Immature natural killer cell (primary cell): ENCODE results near the gene ARHGEF19. TPM values are rescaled to one million over a fixed set of nuclear protein-coding genes. Genes with fewer than 3 reads are reported as not detected.
A peak's percentile ranks its signal among the peaks of the same experiment; 100 is the strongest.
"Not testable (repeated sequence)": the region's sequence is repeated elsewhere in the genome, so short reads cannot be mapped to it uniquely, and the experiment has no call there.

Experiments used
- DNase-seq, 3 donors: peaks; one replicate each; pipeline ENCODE4 v3.0.0; 2022; ENCODE audit warnings: mixed read lengths in 1 of 3
- H3K27ac Mint-ChIP-seq, 6 donors: one replicate each; pipeline ENCODE4 v1.8.0; 2020; ENCODE audit warnings: mixed read lengths in 6 of 6, mild to moderate bottlenecking in 5 of 6, inconsistent platforms in 4 of 6, moderate library complexity in 3 of 6
- H3K27me3 Mint-ChIP-seq, 3 donors: one replicate each; pipeline ENCODE4 v1.8.0; 2020 to 2021; ENCODE audit warnings: low read depth in 3 of 3, mild to moderate bottlenecking in 3 of 3, mixed read lengths in 3 of 3, moderate library complexity in 3 of 3, inconsistent platforms in 1 of 3
- H3K36me3 Mint-ChIP-seq, 3 donors: one replicate each; pipeline ENCODE4 v1.8.0; 2020; ENCODE audit warnings: mixed read lengths in 3 of 3, inconsistent platforms in 2 of 3, mild to moderate bottlenecking in 2 of 3
- H3K4me1 Mint-ChIP-seq, 2 donors: one replicate each; pipeline ENCODE4 v1.8.0; 2020; ENCODE audit warnings: inconsistent platforms in 2 of 2, mild to moderate bottlenecking in 2 of 2, mixed read lengths in 2 of 2, moderate library complexity in 1 of 2
- H3K4me3 Mint-ChIP-seq, 5 donors: one replicate each; pipeline ENCODE4 v1.8.0; 2020; ENCODE audit warnings: mild to moderate bottlenecking in 5 of 5, mixed read lengths in 5 of 5, inconsistent platforms in 3 of 5, moderate library complexity in 3 of 5
- H3K9me3 Mint-ChIP-seq, 6 donors: one replicate each; pipeline ENCODE4 v1.8.0; 2020; ENCODE audit warnings: mild to moderate bottlenecking in 6 of 6, mixed read lengths in 6 of 6, inconsistent platforms in 4 of 6, moderate library complexity in 3 of 6
- polyA plus RNA-seq, 3 donors: library from polyadenylated mRNA; unstranded; fragments of 300-500 nt; fragmentation: Illumina TruSeq; gene quantifications; one replicate each; pipeline ENCODE4 v1.2.3, GENCODE V29; 2021

The ARHGEF19 gene
- 10 to 100 TPM in 2 of 3 donors, 1 to 10 TPM in 1; 6.1 to 14.3 (median 14.0) TPM for polyA plus RNA-seq

DNA sequence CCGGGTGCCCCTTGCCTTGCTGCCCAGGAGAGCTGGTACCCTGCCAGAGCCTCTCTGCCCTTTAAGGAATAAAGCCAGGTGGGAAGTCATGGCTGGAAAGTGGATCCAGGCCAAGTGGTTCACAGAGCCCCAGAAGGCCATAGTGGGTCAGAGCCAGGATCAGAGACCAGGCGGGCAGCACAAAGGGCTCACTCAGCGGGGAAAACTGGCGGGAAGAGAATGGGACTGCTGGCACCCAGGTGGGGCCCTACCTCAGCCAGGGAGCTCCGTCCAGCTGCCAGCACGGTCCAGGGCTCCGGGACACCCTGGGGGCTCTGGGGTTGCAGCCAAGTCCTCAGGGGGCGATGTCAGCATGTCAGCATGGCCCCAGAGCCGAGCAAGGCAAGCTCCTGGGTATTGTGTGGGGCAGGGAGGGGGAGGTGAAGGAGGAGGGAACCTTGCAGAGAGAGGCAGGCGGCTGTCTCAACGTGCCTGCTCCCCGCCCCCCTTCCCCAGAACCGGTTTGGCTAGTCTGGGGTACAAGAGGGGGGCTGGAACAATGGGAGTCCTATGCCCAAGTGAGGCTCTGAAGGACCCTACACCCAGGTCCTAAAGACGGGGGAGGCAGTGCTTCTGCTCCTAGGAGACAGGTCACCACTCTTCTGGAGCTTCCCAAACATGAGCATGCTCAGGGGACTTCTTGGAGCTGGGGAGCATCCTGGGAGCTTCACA is at the start of gene ARHGEF19:
TSS of gene ARHGEF19 (minus strand) at position 402 of the 711 bp plus-strand sequence. CDS start 3,598 bp downstream, outside the sequence.
- Mint-ChIP-seq H3K27me3 (peaks cover 0 to 2% (median 0%) of the 10 kb centered on the region in 3 donors), H3K27ac (no peak within 1 kb of the TSS), H3K4me1 (peaks cover 17 to 19% of the 10 kb centered on the region in 2 donors), H3K4me3 (no peak within 1 kb of the TSS), H3K9me3 (no peaks in the 10 kb centered on the region), H3K36me3 (no peaks in the 10 kb centered on the region)
- no peak for DNase-seq

DNA sequence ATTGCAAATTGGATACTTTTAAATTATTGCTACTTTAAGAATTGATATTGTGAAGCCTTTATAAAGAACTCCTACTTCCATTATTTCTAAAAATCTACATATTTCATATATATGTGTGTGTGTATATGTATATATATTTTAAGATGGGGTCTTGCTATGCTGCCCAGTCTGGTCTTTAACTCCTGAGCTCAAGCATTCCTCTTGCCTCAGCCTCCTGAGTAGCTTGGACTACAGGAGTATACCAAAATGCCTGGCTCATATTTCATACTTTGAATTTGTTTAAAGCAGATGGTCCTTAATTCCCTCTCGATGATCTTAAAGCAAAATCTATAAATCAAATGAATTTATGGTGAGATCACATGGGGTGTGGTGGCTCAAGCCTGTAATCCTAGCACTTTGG is 49.6 kb upstream of the ARHGEF19 start:
- Mint-ChIP-seq H3K36me3 (peaks cover 0 to 1% (median 0%) of the 10 kb centered on the region in 3 donors), H3K27ac (no peak overlapping the region), H3K27me3 (no peaks in the 10 kb centered on the region), H3K9me3 (no peaks in the 10 kb centered on the region), H3K4me1 (peaks cover 8 to 14% of the 10 kb centered on the region in 2 donors), H3K4me3 (no peak overlapping the region)
- no peak for DNase-seq

DNA sequence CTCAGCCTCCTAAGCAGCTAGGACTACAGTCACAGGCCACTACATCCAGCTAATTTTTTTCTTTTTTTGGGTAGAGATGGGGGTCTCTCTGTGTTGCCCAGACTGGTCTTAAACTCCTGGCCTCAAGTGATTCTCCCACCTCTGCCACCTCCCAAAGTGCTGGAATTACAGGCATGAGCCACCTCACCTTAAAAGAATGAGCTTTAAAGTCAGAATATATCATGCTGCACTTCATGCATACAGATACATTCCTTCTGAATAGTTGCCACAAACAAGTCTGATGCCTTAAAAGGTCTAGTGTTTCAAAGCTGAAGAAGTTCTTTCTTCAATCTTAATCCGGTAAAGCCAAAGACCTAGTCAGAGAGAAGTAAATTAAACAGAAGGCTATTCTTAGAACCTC is 48.4 kb upstream of the ARHGEF19 start:
- Mint-ChIP-seq H3K36me3 (peaks cover 0 to 5% (median 0%) of the 10 kb centered on the region in 3 donors), H3K27me3 (no peaks in the 10 kb centered on the region), H3K9me3 (no peaks in the 10 kb centered on the region), H3K27ac (no peak overlapping the region), H3K4me3 (no peak overlapping the region), H3K4me1 (peaks cover 2 to 4% of the 10 kb centered on the region in 2 donors)
- DNase-seq, result no peak

DNA sequence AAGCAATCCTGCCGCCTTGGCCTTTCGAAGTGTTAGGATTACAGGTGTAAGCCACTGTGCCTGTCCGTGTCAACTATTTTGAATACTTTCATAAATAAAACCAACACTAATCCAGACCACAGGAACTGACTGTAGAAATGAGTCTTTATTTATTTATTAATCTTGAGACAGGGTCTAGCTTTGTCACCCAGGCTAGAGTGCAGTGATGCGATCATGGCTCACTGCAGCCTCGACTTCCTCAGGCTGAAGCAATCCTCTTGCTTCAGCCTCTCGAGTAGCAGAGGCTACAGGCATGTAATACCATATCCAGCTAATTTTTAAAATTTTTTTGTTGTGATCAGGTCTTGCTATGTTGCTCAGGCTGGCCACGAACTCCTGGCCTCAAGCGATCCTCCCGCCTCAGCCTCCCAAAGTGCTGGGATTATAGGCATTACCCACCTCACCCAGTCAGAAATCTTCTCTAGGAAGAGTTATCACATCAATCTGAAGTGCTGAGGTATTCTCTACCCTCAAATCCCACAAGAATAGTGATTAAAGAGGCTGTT is 46.2 kb upstream of the ARHGEF19 start:
- no peaks in the 10 kb centered on the region for H3K4me1 Mint-ChIP-seq
- peak overlapping the region in 1 of 6 donors; percentile 40 for H3K27ac Mint-ChIP-seq
- H3K27me3 Mint-ChIP-seq, result no peaks in the 10 kb centered on the region
- DNase-seq, result no peak
- no peaks in the 10 kb centered on the region for H3K9me3 Mint-ChIP-seq
- no peak overlapping the region for H3K4me3 Mint-ChIP-seq
- H3K36me3 Mint-ChIP-seq, result peaks cover 3 to 20% (median 5%) of the 10 kb centered on the region in 3 donors

DNA sequence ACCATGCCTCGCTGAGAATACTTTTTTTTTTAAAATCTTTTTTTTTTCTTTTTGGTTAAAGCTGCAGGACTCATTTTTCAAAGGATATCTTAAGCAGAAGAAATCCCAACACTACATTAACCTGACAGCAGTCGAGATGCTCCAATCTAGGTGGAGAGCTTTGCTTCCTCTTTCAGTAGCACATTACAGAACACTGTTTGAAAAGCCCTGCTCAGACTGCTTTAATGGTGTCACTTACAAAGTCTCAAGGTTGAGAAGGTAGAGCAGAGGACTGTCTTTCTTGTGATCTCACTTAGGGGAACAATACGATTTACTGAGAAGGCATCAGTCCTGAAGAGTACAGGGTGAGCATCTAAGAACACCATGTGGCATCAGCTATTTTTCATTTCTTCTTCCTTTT is 45.5 kb upstream of the ARHGEF19 start:
- H3K27me3 Mint-ChIP-seq, result no peaks in the 10 kb centered on the region
- H3K4me3 Mint-ChIP-seq, result no peak overlapping the region
- H3K9me3 Mint-ChIP-seq, result no peaks in the 10 kb centered on the region
- no peaks in the 10 kb centered on the region for H3K4me1 Mint-ChIP-seq
- peaks cover 3 to 20% (median 5%) of the 10 kb centered on the region in 3 donors for H3K36me3 Mint-ChIP-seq
- no peak for DNase-seq
- H3K27ac Mint-ChIP-seq, result no peak overlapping the region

DNA sequence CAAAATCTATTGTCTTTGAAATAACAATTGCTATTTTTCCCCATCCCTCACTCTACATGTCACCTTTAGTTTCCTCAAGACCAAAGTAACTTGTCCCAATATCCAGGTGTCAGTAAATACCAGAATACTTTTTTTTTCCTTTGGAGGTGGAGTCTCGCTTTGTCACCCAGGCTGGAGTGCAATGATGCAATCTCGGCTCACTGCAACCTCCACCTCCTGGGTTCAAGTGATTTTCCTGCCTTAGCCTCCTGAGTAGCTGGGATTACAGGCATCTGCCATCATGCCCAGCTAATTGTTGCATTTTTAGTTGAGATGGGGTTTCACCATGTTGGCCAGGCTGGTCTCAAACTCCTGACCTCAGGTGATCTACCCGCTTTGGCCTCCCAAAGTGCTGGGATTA is 45.1 kb upstream of the ARHGEF19 start:
- not testable (repeated sequence) for H3K4me1 Mint-ChIP-seq, DNase-seq, H3K27me3 Mint-ChIP-seq, H3K27ac Mint-ChIP-seq, H3K9me3 Mint-ChIP-seq, H3K4me3 Mint-ChIP-seq
- peaks cover 3 to 23% (median 5%) of the 10 kb centered on the region in 3 donors for H3K36me3 Mint-ChIP-seq

DNA sequence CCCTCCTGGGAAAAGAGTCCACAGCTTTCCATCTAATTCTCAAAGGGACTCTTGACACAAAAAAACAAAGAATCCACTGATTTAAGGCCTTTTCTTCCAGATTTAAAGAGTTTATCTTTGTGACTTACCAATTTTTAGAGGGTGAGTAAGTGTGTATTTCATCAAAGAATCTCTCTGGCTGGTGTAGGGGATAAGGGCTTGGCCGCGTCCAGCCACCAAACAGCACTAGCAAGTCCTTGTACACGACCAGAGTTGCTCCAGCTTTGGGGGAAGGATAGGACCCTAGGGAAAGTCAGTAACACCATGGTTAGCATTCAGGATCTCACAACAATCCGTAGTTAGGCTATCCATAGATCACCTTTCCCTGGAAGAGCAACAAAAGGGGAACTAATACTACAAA is 44.0 kb upstream of the ARHGEF19 start:
- Mint-ChIP-seq H3K27ac (peak overlapping the region in 2 of 6 donors; percentile 39 to 55), H3K36me3 (peaks cover 3 to 31% (median 8%) of the 10 kb centered on the region in 3 donors), H3K4me1 (no peaks in the 10 kb centered on the region), H3K27me3 (peaks cover 0 to 2% (median 0%) of the 10 kb centered on the region in 3 donors), H3K9me3 (no peaks in the 10 kb centered on the region), H3K4me3 (no peak overlapping the region)
- no peak for DNase-seq

DNA sequence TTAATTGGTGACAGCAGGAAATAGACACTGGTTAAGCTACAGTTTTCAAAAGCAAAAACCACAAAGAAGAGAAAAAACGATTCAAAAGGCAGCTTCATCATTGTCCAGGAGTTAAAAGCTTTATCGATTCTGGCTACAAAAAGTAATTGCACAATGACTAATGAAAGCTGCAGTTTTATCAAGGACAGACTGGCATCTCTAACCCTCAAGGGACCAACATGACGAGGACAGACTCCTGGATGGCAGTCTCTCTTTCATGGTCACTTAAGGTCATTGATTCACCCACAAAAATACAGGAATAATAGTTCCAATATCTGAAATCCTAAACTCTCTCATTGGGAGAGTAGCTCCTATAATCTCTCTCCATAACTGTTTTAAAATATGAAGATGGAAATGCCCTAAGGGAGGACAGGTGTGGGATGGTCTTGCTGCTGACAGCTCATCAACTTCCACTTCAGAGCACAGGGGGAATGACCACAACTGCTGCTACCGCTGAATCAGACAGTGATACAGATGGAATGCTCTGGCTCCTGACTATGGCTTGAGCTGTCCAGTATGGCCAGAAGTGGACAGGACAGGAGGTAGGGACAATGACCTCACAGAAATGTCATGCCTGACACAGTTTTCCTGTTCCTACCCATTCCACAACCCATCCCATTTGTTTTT is 41.9 kb upstream of the ARHGEF19 start:
- Mint-ChIP-seq H3K27me3 (peaks cover 0 to 3% (median 2%) of the 10 kb centered on the region in 3 donors), H3K9me3 (no peaks in the 10 kb centered on the region), H3K4me1 (peaks cover 6 to 7% of the 10 kb centered on the region in 2 donors), H3K27ac (peak overlapping the region in 2 of 6 donors; percentile 12 to 31), H3K36me3 (peaks cover 3 to 46% (median 8%) of the 10 kb centered on the region in 3 donors), H3K4me3 (no peak overlapping the region)
- no peak for DNase-seq

DNA sequence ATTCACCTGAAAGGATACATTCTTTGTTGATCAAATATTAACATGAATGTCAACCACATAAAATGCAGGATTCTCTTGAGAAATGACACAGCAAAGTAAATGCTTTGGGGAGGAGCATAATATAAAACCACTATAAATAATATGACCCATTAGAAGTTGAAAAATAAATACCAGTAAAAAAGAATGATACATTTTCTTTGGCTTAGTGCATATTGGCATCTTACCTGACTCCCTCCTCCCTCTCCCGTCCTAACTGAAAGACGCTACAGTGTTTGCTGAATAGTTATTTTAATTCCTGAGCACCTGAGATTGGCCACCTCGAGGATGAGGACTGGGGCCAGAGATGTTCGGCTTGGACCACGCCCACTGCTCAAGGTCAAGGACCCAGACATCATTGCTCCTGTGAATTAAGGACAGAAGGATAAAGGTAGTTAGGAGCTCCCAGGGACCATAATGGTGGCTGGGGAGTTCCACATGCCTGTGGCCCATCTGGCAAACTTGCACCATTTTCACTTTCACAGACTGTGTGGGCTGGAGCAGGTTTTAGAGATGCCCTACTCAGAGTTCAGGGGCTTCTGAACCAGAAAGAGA is 41.0 kb upstream of the ARHGEF19 start:
- Mint-ChIP-seq H3K9me3 (no peaks in the 10 kb centered on the region), H3K4me1 (peaks cover 14 to 16% of the 10 kb centered on the region in 2 donors), H3K4me3 (no peak overlapping the region), H3K27me3 (peaks cover 0 to 3% (median 2%) of the 10 kb centered on the region in 3 donors), H3K27ac (peak overlapping the region in 1 of 6 donors; percentile 46), H3K36me3 (peaks cover 3 to 46% (median 8%) of the 10 kb centered on the region in 3 donors)
- no peak for DNase-seq

DNA sequence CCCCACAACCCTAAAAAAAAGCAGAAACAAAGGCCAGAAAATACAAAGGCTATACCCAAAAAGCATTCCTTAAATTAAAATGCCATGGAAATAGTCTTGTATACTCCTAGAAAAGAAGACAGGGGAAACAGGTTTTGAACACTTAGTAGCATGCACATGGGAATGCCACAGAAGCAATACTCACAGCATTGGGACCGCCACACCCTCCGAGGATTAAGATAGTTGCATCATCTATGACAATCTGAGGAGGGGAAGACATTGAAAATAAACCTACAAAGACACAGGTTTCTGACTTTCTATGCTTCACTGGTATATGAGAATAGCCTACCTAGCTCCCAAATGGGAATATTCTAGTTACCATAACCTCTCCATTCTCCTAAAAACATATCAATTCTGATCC is 40.5 kb upstream of the ARHGEF19 start:
- H3K27ac Mint-ChIP-seq, result peak overlapping the region in 2 of 6 donors; percentile 14 to 48

DNA sequence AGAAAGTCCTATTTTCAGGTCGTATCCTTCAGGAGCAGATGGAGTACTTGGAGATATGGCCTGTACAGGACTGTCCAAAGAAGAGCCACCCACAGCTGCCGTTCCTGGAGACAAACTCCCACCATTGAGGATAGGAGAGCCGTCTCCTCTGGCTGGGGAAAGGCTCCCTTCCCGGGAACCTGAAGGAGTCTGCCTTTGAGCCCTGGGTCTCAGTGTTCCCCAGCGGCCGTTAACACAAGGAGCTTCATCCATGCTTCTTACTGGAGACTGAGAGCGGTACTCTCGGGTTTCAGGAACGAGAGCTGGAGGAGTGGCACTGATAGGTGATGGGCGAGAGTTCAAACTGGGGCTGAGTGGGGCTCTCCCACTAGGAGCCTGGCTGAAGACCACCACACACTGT is 38.9 kb upstream of the ARHGEF19 start:
- DNase-seq, result no peak
- peaks cover 14 to 23% of the 10 kb centered on the region in 2 donors for H3K4me1 Mint-ChIP-seq
- no peak overlapping the region for H3K4me3 Mint-ChIP-seq
- H3K27me3 Mint-ChIP-seq, result peaks cover 0 to 3% (median 2%) of the 10 kb centered on the region in 3 donors
- no peaks in the 10 kb centered on the region for H3K9me3 Mint-ChIP-seq
- H3K36me3 Mint-ChIP-seq, result peaks cover 3 to 50% (median 8%) of the 10 kb centered on the region in 3 donors
- H3K27ac Mint-ChIP-seq, result no peak overlapping the region

More for the DNA sequence above, 40.5 kb upstream of the ARHGEF19 start:
- Mint-ChIP-seq H3K36me3 (peaks cover 3 to 46% (median 8%) of the 10 kb centered on the region in 3 donors), H3K4me3 (no peak overlapping the region), H3K4me1 (peaks cover 14 to 21% of the 10 kb centered on the region in 2 donors), H3K27me3 (peaks cover 0 to 3% (median 2%) of the 10 kb centered on the region in 3 donors), H3K9me3 (no peaks in the 10 kb centered on the region)
- DNase-seq, result no peak

DNA sequence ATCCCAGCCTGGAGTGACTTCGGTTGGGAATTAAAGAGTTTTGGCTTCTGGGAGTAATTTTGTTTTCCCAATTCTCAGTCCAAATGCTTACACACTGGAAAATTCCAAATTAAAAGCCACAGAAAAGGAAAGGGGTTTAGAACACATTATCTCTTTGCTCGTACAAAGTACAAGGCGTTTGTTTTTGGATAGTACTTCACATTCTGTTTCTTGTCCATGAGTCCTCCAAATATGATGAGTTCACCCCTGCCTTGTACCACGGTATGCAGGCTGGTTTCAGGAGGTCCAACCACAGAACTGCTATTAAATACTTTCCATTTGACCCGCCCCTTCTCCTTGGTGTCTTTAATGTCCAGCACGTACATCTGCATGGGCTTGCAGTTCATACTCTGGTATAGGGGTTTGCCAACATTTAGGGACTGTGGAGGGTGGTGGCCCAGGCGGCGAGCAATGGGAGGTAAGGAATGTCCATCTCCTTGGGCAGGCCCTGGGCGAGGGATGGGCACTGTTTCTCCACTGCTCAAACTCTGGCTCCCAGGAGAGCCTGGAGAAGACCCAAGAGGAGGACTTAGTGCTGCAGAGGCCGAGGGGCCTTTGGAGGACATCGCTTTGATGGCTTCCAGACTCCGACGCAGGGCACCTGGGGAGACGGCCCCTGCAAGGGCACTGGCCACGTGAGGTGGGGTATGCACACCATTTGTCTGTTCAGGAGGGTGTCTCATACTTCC is 38.2 kb upstream of the ARHGEF19 start:
- Mint-ChIP-seq H3K4me1 (peaks cover 14 to 23% of the 10 kb centered on the region in 2 donors), H3K27ac (no peak overlapping the region), H3K9me3 (no peaks in the 10 kb centered on the region), H3K4me3 (no peak overlapping the region), H3K27me3 (peaks cover 0 to 3% (median 2%) of the 10 kb centered on the region in 3 donors), H3K36me3 (peaks cover 3 to 46% (median 8%) of the 10 kb centered on the region in 3 donors)
- DNase-seq, result no peak

DNA sequence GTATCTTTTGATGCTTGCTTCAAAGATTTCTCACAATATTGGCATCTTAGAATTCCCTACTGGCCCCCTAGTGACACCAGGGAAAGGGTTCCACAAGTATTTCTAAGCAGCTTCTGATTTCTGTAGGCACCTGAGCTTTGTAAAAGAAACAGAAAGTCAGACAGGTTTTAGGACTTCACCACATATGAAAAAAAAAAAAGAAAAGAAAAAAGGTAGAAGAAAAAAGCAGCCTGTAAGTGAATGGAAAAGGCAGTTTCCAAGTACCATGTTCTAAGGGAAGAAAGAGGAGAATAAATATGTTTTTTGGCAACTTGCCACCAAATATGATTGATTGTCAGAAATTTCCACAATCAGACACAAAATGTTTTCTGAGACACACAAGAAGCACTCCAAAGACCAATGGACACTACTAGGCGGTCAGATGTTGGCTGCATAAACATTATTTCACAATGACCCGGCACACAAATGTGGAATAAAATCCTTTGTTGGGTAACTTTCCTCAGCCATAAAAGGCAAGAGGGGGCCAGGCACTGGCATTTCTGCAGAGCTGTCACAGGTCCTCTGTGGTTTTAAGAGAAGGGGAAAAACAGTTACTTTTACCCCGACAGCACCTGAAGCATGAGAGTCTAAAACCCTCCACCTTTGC is 37.3 kb upstream of the ARHGEF19 start:
- H3K9me3 Mint-ChIP-seq, result no peaks in the 10 kb centered on the region
- H3K27ac Mint-ChIP-seq, result peak overlapping the region in 5 of 6 donors; percentile 2 to 57 (median 33)
- peaks cover 0 to 3% (median 2%) of the 10 kb centered on the region in 3 donors for H3K27me3 Mint-ChIP-seq
- peaks cover 0 to 40% (median 5%) of the 10 kb centered on the region in 3 donors for H3K36me3 Mint-ChIP-seq
- no peak overlapping the region for H3K4me3 Mint-ChIP-seq
- H3K4me1 Mint-ChIP-seq, result peaks cover 14 to 23% of the 10 kb centered on the region in 2 donors
- DNase-seq, result no peak
